NCI-H345 (cell line): ENCODE data around the gene COL4A2.
"Not testable (repeated sequence)": the region's sequence is repeated elsewhere in the genome, so short reads cannot be mapped to it uniquely, and the experiment has no call there.

Experiments
- DNase-seq: peaks from one replicate; lab custom pipeline; 2025; lab: John Stamatoyannopoulos, UW

COL4A2 gene

GRCh38 chr13:110475117-110475516 is 168.0 kb downstream of the COL4A2 start:
- no peak for DNase-seq

- DNase-seq, result no peak
These were observed 168.6 kb downstream of the COL4A2 start for GRCh38 chr13:110475550-110476219.

GRCh38 chr13:110476220-110476617 is 169.1 kb downstream of the COL4A2 start:
- no peak for DNase-seq

GRCh38 chr13:110477706-110478245 is 170.7 kb downstream of the COL4A2 start:
- no peak for DNase-seq

- DNase-seq, result no peak
These were observed 171.5 kb downstream of the COL4A2 start for GRCh38 chr13:110478405-110479214.

- no peak for DNase-seq
These were observed 172.1 kb downstream of the COL4A2 start for GRCh38 chr13:110479215-110479545.

- DNase-seq, result no peak
These were observed 172.6 kb downstream of the COL4A2 start for GRCh38 chr13:110479648-110480047.

GRCh38 chr13:110480161-110480560 is 173.1 kb downstream of the COL4A2 start:
- no peak for DNase-seq

- DNase-seq, result no peak
These were observed 176.4 kb downstream of the COL4A2 start for GRCh38 chr13:110483386-110483968.

- no peak for DNase-seq
These were observed 177.4 kb downstream of the COL4A2 start for GRCh38 chr13:110484290-110485048.

GRCh38 chr13:110485604-110486003 is 178.5 kb downstream of the COL4A2 start:
- no peak for DNase-seq

GRCh38 chr13:110486061-110486715 is 179.1 kb downstream of the COL4A2 start:
- no peak for DNase-seq

- DNase-seq, result not testable (repeated sequence)
These were observed 179.8 kb downstream of the COL4A2 start for GRCh38 chr13:110486880-110487279.

- DNase-seq, result no peak
These were observed 183.1 kb downstream of the COL4A2 start for GRCh38 chr13:110490009-110490770.

- no peak for DNase-seq
These were observed 185.0 kb downstream of the COL4A2 start for GRCh38 chr13:110491869-110492678.

- DNase-seq, result no peak
These were observed 185.9 kb downstream of the COL4A2 start for GRCh38 chr13:110492679-110493593.

- no peak for DNase-seq
These were observed 186.5 kb downstream of the COL4A2 start for GRCh38 chr13:110493613-110494012.

GRCh38 chr13:110495376-110495775 is 188.3 kb downstream of the COL4A2 start:
- no peak for DNase-seq

- no peak for DNase-seq
These were observed 188.8 kb downstream of the COL4A2 start for GRCh38 chr13:110495881-110496280.
